H9 (cell line): ENCODE data around the gene NFASC. TPM values are rescaled to one million over a fixed set of nuclear protein-coding genes. Genes with fewer than 3 reads are reported as not detected.
A peak's percentile ranks its signal among the peaks of the same experiment; 100 is the strongest.

Source experiments
- DNase-seq: peaks from one replicate; pipeline ENCODE4 v3.0.0-alpha.2; 2017
- H2AFZ ChIP-seq: one replicate; pipeline ENCODE4 v1.6.1; 2013; ENCODE audit warnings: mild to moderate bottlenecking, low read length, control low read depth, moderate library complexity
- H2AK5ac ChIP-seq: 2 replicates; pipeline ENCODE4 v1.6.1; 2013; ENCODE audit warnings: low read length, control low read depth, mixed read lengths; ENCODE audit not compliant: insufficient read length
- H2BK120ac ChIP-seq: one replicate; pipeline ENCODE4 v1.6.1; 2013; ENCODE audit warnings: low read depth, mild to moderate bottlenecking, low read length, control low read depth, inconsistent platforms; ENCODE audit not compliant: poor library complexity, severe bottlenecking
- H2BK12ac ChIP-seq: 2 replicates; pipeline ENCODE4 v1.6.1; 2013; ENCODE audit warnings: low read length, control low read depth, mixed read lengths, low read depth; ENCODE audit not compliant: insufficient read length
- H2BK15ac ChIP-seq: 2 replicates; pipeline ENCODE4 v1.6.1; 2013; ENCODE audit warnings: low read depth, low read length, control low read depth
- H2BK20ac ChIP-seq: one replicate; pipeline ENCODE4 v1.6.1; 2013; ENCODE audit warnings: low read depth, mild to moderate bottlenecking, low read length, control low read depth, inconsistent platforms; ENCODE audit not compliant: poor library complexity, severe bottlenecking
- H2BK5ac ChIP-seq: 2 replicates; pipeline ENCODE4 v1.6.1; 2013; ENCODE audit warnings: low read length, control low read depth, mixed read lengths; ENCODE audit not compliant: insufficient read length
- H3K14ac ChIP-seq: 2 replicates; pipeline ENCODE4 v1.6.1; 2013; ENCODE audit warnings: low read length, control low read depth; ENCODE audit not compliant: insufficient read depth
- H3K18ac ChIP-seq: 2 replicates; pipeline ENCODE4 v1.6.1; 2013; ENCODE audit warnings: low read depth, mild to moderate bottlenecking, mixed read lengths, low read length, control low read depth; ENCODE audit not compliant: insufficient read length
- H3K23ac ChIP-seq: 2 replicates; pipeline ENCODE4 v1.6.1; 2013; ENCODE audit warnings: low read length, control low read depth, mixed read lengths, low read depth; ENCODE audit not compliant: insufficient read length
- H3K23me2 ChIP-seq: 2 replicates; pipeline ENCODE4 v1.6.1; 2013; ENCODE audit warnings: low read depth, mild to moderate bottlenecking, mixed read lengths, low read length, control low read depth; ENCODE audit not compliant: insufficient read length, poor library complexity, severe bottlenecking
- H3K27ac ChIP-seq: 2 replicates; pipeline ENCODE4 v1.5.1; 2013; ENCODE audit warnings: low read length, control low read depth, mixed read lengths, low read depth; ENCODE audit not compliant: insufficient read length
- H3K27me3 ChIP-seq: 2 replicates; pipeline ENCODE4 v1.6.1; 2013; ENCODE audit warnings: low read length, control low read depth, inconsistent platforms; ENCODE audit not compliant: insufficient read depth
- H3K4ac ChIP-seq: 2 replicates; pipeline ENCODE4 v1.6.1; 2013; ENCODE audit warnings: low read depth, mild to moderate bottlenecking, control low read depth, inconsistent platforms, low read length, moderate library complexity
- H3K4me1 ChIP-seq: 2 replicates; pipeline ENCODE4 v1.6.1; 2013; ENCODE audit warnings: low read length, control low read depth, inconsistent platforms; ENCODE audit not compliant: insufficient read depth
- H3K4me2 ChIP-seq: 2 replicates; pipeline ENCODE4 v1.6.1; 2013; ENCODE audit warnings: low read length, control low read depth, mixed read lengths; ENCODE audit not compliant: insufficient read length, insufficient read depth
- H3K56ac ChIP-seq: 2 replicates; pipeline ENCODE4 v1.6.1; 2013; ENCODE audit warnings: low read depth, mild to moderate bottlenecking, mixed read lengths, low read length, control low read depth; ENCODE audit not compliant: insufficient read length
- H3K79me1 ChIP-seq: 2 replicates; pipeline ENCODE4 v1.6.1; 2013; ENCODE audit warnings: low read depth, mild to moderate bottlenecking, moderate library complexity, low read length, control low read depth, inconsistent platforms; ENCODE audit not compliant: insufficient read depth, poor library complexity, severe bottlenecking
- H3K79me2 ChIP-seq: 2 replicates; pipeline ENCODE4 v1.6.1; 2013; ENCODE audit warnings: low read length, control low read depth, inconsistent platforms; ENCODE audit not compliant: insufficient read depth
- H3K9ac ChIP-seq: 2 replicates; pipeline ENCODE4 v1.6.1; 2013; ENCODE audit warnings: low read length, control low read depth, mixed read lengths; ENCODE audit not compliant: insufficient read length; ENCODE audit errors: extremely low read depth
- H3K9me3 ChIP-seq: one replicate; pipeline ENCODE4 v1.6.1; 2013; ENCODE audit warnings: low read depth, low read length, inconsistent platforms; ENCODE audit not compliant: control insufficient read depth
- H3T11ph ChIP-seq: one replicate; pipeline ENCODE4 v1.6.1; 2013; ENCODE audit warnings: mild to moderate bottlenecking, low read length, control low read depth, inconsistent platforms
- H4K20me1 ChIP-seq: one replicate; pipeline ENCODE4 v1.6.1; 2013; ENCODE audit not compliant: control insufficient read depth, insufficient read length, insufficient read depth
- H4K5ac ChIP-seq: 2 replicates; pipeline ENCODE4 v1.6.1; 2013; ENCODE audit warnings: low read depth, mild to moderate bottlenecking, mixed read lengths, low read length, control low read depth; ENCODE audit not compliant: insufficient read length
- H4K8ac ChIP-seq: replicated peaks from 2 replicates; pipeline ENCODE4 v1.6.1; 2013; ENCODE audit warnings: low read length, control low read depth, mixed read lengths, low read depth; ENCODE audit not compliant: insufficient read length
- H4K91ac ChIP-seq: 2 replicates; pipeline ENCODE4 v1.6.1; 2013; ENCODE audit warnings: low read depth, mild to moderate bottlenecking, moderate library complexity, mixed read lengths, low read length, control low read depth; ENCODE audit not compliant: insufficient read length
- H3K27ac Mint-ChIP-seq, 3 experiments: 2 replicates in 2 of 3; 3 replicates in 1 of 3; pipeline ENCODE4 v1.8.0; 2020 to 2021; ENCODE audit warnings: mixed read lengths in 3 of 3, mild to moderate bottlenecking in 1 of 3, moderate library complexity in 1 of 3
- H3K27me3 Mint-ChIP-seq: 2 replicates; pipeline ENCODE4 v1.8.0; 2021; ENCODE audit warnings: low read depth, mild to moderate bottlenecking, moderate library complexity, mixed read lengths
- H3K36me3 Mint-ChIP-seq, 3 experiments: 2 replicates in 2 of 3; 3 replicates in 1 of 3; pipeline ENCODE4 v1.8.0; 2020 to 2021; ENCODE audit warnings: low read depth in 3 of 3, mixed read lengths in 3 of 3; ENCODE audit not compliant: insufficient read depth in 1 of 3
- H3K4me1 Mint-ChIP-seq, 2 experiments: 2 replicates each; pipeline ENCODE4 v1.8.0; 2020; ENCODE audit warnings: mixed read lengths in 2 of 2
- H3K4me3 Mint-ChIP-seq, 2 experiments: 2 replicates in 1 of 2; 3 replicates in 1 of 2; pipeline ENCODE4 v1.8.0; 2020 to 2021; ENCODE audit warnings: mild to moderate bottlenecking in 2 of 2, mixed read lengths in 2 of 2, moderate library complexity in 1 of 2
- H3K9me3 Mint-ChIP-seq, 2 experiments: 2 replicates in 1 of 2; 3 replicates in 1 of 2; pipeline ENCODE4 v1.8.0; 2020; ENCODE audit warnings: mild to moderate bottlenecking in 2 of 2, mixed read lengths in 2 of 2, moderate library complexity in 1 of 2
- WGBS: extraction: QIAGEN DNeasy Blood & Tissue Kit; methylation state at CpG from one replicate; pipeline ENCODE4 v1.1.7; 2013; ENCODE audit warnings: missing lambda C conversion rate, low lambda C conversion rate, mixed read lengths; ENCODE audit not compliant: insufficient read length; ENCODE audit errors: extremely low coverage; 5-methylcytosine and 5-hydroxymethylcytosine counted together
- long read RNA-seq: library from polyadenylated mRNA; unstranded; transcript quantifications from one replicate; pipeline ENCODE4 v2.0.0, GENCODE V29; 2020
- total RNA-seq: library from RNA; stranded (reverse); gene quantifications from 2 replicates; pipeline ENCODE4 v1.2.1, GENCODE V29; 2021
- TF ChIP-seq, protein P1 (sequence below): fragments of 200-600 bp; sonication (generic); conservative IDR thresholded peaks from 3 replicates; pipeline ENCODE4 v1.8.0; 2021; ENCODE audit warnings: antibody characterized with exemption, mild to moderate bottlenecking

The NFASC gene
- 5.0 and 5.7 TPM in 2 replicates for total RNA-seq
- long read RNA-seq, transcript NFASC-205 (16 exons, 2,462 nt) = major isoform, 9 of 16 reads
- long read RNA-seq, partial matches to known transcripts = 1 of 16 reads
- long read RNA-seq, other reads (novel, unspliced or antisense) = 6 of 16 reads

DNA sequence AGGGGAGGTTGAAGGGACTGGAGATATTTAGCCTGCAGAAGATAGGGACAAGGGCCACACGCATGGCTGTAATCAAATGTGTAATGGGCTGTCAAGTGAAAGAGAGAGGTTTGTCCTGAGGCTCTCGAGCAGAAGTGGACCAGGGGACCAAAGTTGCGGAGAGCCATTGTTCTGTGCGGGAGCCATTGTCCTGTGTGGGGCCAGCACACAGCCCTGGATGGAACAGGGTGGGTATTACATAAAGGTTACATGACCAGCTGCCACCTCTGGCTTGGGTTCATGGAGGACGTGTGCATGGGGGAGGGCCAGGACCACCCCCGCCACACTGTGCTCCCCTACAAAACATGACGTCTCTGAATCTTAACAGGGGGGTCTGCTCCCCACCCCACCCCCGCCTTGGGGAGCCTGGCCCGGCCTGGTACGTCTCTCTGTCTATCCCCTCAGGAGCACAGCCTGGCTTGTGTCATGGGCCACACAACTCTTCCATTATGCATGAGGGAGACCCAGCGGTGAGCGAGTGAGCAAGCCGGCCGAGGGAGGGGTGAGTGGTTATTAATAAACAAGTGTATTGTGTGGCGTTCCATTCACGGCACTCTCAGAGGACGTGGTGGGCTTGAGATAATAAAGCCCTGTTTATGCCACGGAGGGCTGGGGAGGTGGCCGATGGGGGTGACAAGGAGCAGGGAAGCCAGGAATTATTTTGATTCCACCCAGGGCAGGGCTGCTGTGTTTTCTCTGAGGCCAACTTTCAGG, at the start of gene NFASC:
NFASC (plus strand) TSS at position 703 of the 753 bp plus-strand sequence. CDS start 73,454 bp downstream, outside the sequence.
- no peaks in the 10 kb centered on the region for H4K20me1 ChIP-seq
- no peak within 1 kb of the TSS for H2BK120ac ChIP-seq
- no peak within 1 kb of the TSS for H2BK12ac ChIP-seq
- no peaks in the 10 kb centered on the region for H3K79me2 ChIP-seq
- no peaks in the 10 kb centered on the region for H3K27me3 ChIP-seq
- no peak within 1 kb of the TSS for H3K4me2 ChIP-seq
- no peak within 1 kb of the TSS for H4K8ac ChIP-seq
- H4K5ac ChIP-seq = no peak within 1 kb of the TSS
- TF ChIP-seq, protein P1, sequence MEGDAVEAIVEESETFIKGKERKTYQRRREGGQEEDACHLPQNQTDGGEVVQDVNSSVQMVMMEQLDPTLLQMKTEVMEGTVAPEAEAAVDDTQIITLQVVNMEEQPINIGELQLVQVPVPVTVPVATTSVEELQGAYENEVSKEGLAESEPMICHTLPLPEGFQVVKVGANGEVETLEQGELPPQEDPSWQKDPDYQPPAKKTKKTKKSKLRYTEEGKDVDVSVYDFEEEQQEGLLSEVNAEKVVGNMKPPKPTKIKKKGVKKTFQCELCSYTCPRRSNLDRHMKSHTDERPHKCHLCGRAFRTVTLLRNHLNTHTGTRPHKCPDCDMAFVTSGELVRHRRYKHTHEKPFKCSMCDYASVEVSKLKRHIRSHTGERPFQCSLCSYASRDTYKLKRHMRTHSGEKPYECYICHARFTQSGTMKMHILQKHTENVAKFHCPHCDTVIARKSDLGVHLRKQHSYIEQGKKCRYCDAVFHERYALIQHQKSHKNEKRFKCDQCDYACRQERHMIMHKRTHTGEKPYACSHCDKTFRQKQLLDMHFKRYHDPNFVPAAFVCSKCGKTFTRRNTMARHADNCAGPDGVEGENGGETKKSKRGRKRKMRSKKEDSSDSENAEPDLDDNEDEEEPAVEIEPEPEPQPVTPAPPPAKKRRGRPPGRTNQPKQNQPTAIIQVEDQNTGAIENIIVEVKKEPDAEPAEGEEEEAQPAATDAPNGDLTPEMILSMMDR = no peak
- no peaks in the 10 kb centered on the region for H3K79me1 ChIP-seq
- H3K27ac ChIP-seq = no peak within 1 kb of the TSS
- H3K4ac ChIP-seq = no peak within 1 kb of the TSS
- peaks cover 21 to 27% of the 10 kb centered on the region in 2 experiments for H3K4me1 Mint-ChIP-seq
- H2BK20ac ChIP-seq = no peak within 1 kb of the TSS
- H3T11ph ChIP-seq = no peak within 1 kb of the TSS
- H3K27ac Mint-ChIP-seq = peak within 1 kb of the TSS in 1 of 3 experiments; percentile 38; a peak in 1 of 7 replicates
- no peak within 1 kb of the TSS for H4K91ac ChIP-seq
- no peak within 1 kb of the TSS for H3K4me3 Mint-ChIP-seq
- H3K23ac ChIP-seq = no peak within 1 kb of the TSS
- DNase-seq = no peak
- no peak within 1 kb of the TSS for H2BK15ac ChIP-seq
- WGBS = no CpG with 5 or more reads among the region's 19 CpGs
- no peaks in the 10 kb centered on the region for H3K9me3 Mint-ChIP-seq
- no peak within 1 kb of the TSS for H3K56ac ChIP-seq
- H3K27me3 Mint-ChIP-seq = no peaks in the 10 kb centered on the region
- no peak within 1 kb of the TSS; the same call in 1 of the 2 replicates for H3K14ac ChIP-seq
- no peak within 1 kb of the TSS for H2AFZ ChIP-seq
- H3K36me3 Mint-ChIP-seq = no peaks in the 10 kb centered on the region; a peak in 1 of 7 replicates
- H2BK5ac ChIP-seq = no peak within 1 kb of the TSS
- H2AK5ac ChIP-seq = no peak within 1 kb of the TSS
- H3K23me2 ChIP-seq = no peaks in the 10 kb centered on the region
- no peaks in the 10 kb centered on the region for H3K9me3 ChIP-seq
- H3K4me1 ChIP-seq = peaks cover 5% of the 10 kb centered on the region; the same call in 1 of the 2 replicates
- no peak within 1 kb of the TSS for H3K18ac ChIP-seq
- no peak within 1 kb of the TSS for H3K9ac ChIP-seq
